AG09309 (cell line): ENCODE measurements around the gene STAM2.
A peak's percentile ranks its signal among the peaks of the same experiment; 100 is the strongest.
"Not testable (repeated sequence)": the region's sequence is repeated elsewhere in the genome, so short reads cannot be mapped to it uniquely, and the experiment has no call there.

Experiments used
- DNase-seq: peaks from one replicate; pipeline ENCODE4 v3.0.0-alpha.2; 2010; ENCODE audit warnings: low read depth
- H3K4me3 ChIP-seq: 2 replicates; pipeline ENCODE4 v1.5.1; 2011; ENCODE audit warnings: mild to moderate bottlenecking, low read depth, low read length, moderate library complexity; ENCODE audit not compliant: control insufficient read depth
- CTCF ChIP-seq: IDR thresholded peaks from 2 replicates; pipeline ENCODE4 v1.5.1; 2011; ENCODE audit warnings: mild to moderate bottlenecking, low read depth, low read length, inconsistent platforms; ENCODE audit not compliant: insufficient read depth, control insufficient read depth; ENCODE audit errors: missing control alignments

Gene STAM2

GRCh38 chr2:152183401-152184073, 8.0 kb upstream of the STAM2 start:
- no peak overlapping the region for H3K4me3 ChIP-seq
- no peak for DNase-seq
- TF ChIP-seq CTCF: no peak

- H3K4me3 ChIP-seq: not testable (repeated sequence)
Measured at GRCh38 chr2:152177667-152178066, 2.1 kb upstream of the STAM2 start.

GRCh38 chr2:152176113-152176714, 651 bp upstream of the STAM2 start:
- peak overlapping the region; percentile 74 for H3K4me3 ChIP-seq
- TF ChIP-seq CTCF: no peak
- no peak for DNase-seq

More at GRCh38 chr2:152177667-152178066, 2.1 kb upstream of the STAM2 start:
- DNase-seq: not testable (repeated sequence)

GRCh38 chr2:152175012-152175367, 573 bp downstream of the STAM2 start:
- TF ChIP-seq CTCF: no peak
- H3K4me3 ChIP-seq: peak overlapping the region; percentile 74
- no peak for DNase-seq

- H3K4me3 ChIP-seq: peak overlapping the region; percentile 74
- TF ChIP-seq CTCF: no peak
- no peak for DNase-seq
Measured at GRCh38 chr2:152174574-152174973, 989 bp downstream of the STAM2 start.

- H3K4me3 ChIP-seq: no peak overlapping the region
- no peak for TF ChIP-seq CTCF
- DNase-seq: no peak
Measured at GRCh38 chr2:152173831-152174230, 1.7 kb downstream of the STAM2 start.

GRCh38 chr2:152172201-152172785, 3.3 kb downstream of the STAM2 start:
- DNase-seq: not testable (repeated sequence)

More at GRCh38 chr2:152172201-152172785, 3.3 kb downstream of the STAM2 start:
- H3K4me3 ChIP-seq: not testable (repeated sequence)
